GM18858 (cell line): ENCODE measurements around the gene CD19.
"Not testable (repeated sequence)": the region's sequence is repeated elsewhere in the genome, so short reads cannot be mapped to it uniquely, and the experiment has no call there.

Source experiments
- ATAC-seq: cut with Tn5 transposase; IDR thresholded peaks from one replicate; pipeline ENCODE4 v1.9.1; 2021; ENCODE audit not compliant: unreplicated experiment

CD19 gene

DNA sequence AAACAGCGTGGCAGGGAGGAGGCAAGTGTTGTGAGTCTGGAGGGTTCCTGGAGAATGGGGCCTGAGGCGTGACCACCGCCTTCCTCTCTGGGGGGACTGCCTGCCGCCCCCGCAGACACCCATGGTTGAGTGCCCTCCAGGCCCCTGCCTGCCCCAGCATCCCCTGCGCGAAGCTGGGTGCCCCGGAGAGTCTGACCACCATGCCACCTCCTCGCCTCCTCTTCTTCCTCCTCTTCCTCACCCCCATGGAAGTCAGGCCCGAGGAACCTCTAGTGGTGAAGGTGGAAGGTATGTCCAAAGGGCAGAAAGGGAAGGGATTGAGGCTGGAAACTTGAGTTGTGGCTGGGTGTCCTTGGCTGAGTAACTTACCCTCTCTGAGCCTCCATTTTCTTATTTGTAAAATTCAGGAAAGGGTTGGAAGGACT, at the start of gene CD19:
TSS of gene CD19 (plus strand) at position 171 of the 425 bp plus-strand sequence. CDS start at position 201, 30 bp downstream.
- no peak for ATAC-seq

DNA sequence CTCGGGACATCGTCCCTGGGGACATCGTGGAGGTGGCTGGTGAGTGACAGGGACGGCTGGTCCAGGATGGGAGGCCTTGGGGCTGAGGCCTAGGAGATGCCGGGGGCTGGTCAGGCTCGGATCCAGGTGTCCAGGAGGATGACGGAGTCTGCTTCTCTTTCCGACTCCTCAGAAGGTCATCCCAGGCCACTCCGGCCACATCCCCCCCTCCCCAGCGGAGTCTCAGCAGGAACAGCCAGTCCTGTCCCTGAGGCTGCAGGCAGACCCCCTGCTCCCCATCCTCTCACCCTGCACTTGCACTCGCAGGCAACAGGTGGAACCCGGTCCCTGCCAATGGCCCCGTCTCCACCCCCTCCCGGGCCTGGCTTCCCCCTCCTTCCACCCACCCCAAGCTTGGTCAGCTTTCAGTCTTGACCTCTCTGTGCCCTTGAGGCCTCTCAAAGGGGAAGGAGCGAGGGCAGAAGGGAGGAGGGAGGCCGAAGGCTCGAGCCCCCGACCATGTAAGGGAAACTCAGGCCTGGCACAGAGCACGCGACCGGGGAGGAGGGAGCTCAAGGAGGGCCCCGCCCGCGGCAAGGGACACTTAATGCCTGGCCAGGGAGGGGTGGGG, 49.1 kb upstream of the CD19 start:
- no peak for ATAC-seq

DNA sequence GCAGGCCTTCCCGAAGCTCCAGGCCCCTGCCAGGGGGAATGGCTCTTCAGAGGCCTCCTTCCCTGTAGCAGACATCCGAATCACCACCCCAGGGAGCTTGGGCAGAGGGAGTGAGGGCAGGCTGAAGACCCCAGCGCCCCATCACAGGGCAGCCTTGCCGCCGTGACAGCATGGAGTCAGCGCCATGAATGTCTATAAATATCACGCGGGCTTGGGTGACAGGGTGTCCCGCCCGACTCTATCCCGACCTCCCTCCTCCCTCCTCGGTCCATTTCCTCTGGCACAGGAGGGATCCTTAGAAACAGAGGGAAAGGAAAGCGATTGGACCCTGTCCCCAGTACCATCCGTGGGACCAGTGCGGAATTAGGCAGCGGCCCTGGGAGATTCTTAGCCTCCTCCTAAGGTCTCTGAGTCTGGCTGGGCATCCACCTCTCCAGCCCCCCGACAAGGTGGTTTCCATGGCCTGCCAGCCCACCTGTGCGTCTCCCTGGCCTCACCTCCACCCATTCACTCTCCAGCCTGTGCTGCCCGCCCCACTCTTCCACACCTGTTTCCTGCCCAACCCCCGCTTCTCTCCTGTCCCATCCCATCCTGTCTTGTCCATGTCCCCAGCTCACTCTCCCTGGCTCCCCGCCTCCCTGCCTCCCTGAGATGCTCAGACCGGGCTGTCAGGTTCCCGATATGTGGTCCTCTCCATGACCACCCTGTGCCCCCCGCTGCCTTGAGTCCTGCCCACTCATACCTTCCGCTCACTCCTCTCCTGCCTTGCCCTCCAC, 48.4 kb upstream of the CD19 start:
- ATAC-seq: no peak

DNA sequence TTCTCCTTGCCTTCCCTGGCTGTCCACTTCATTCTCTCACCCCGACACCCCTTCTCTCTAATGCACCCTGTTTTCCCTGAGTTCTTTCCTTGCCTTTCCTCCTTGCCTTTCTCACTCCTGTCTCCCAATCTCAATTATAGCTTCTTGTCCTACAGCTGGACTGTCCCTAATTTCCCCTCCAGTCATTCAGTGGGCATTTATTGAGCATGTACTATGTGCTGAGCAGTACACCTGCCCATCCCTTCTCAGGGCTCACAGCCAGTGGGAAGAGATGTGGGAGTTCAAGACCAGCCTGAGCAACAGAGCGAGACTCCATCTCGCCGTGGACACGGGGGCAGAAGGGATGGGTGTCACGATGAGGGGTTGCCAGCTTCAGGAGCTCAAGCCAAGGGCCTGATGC, 47.7 kb upstream of the CD19 start:
- no peak for ATAC-seq

DNA sequence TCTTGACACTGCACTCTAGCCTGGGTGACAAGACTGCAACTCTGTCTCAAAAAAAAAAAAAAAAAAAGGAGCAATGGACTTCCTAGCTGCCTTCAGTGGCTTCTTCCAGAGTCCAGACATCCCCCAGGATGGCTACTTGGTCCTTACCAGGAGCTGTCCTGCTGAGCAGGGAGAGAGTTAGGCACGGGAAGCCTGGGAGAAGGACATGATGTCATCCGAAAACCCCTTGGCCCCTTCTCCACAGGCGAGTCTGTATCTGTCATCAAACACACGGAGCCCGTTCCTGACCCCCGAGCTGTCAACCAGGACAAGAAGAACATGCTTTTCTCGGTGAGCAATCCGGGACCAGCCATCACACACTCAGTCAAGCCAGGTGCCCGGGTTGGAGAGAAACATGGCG, 44.8 kb upstream of the CD19 start:
- no peak for ATAC-seq

DNA sequence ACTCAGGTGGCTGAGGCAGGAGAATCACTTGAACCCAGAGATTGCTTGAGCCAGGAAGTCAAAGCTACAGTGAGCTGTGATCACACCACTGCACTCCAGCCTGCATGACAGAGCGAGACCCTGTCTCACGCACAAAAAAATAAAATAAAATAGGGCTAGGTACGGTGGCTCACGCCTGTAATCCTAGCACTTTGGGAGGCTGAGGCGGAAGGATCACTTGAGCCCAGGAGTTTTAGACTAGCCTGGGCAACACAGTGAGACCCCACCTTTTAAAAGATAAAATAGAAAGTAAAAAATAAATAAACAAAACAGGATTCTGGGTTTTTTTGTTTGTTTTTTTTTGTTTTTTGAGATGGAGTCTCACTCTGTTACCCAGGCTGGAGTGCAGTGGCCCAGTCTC, 41.4 kb upstream of the CD19 start:
- ATAC-seq: not testable (repeated sequence)

DNA sequence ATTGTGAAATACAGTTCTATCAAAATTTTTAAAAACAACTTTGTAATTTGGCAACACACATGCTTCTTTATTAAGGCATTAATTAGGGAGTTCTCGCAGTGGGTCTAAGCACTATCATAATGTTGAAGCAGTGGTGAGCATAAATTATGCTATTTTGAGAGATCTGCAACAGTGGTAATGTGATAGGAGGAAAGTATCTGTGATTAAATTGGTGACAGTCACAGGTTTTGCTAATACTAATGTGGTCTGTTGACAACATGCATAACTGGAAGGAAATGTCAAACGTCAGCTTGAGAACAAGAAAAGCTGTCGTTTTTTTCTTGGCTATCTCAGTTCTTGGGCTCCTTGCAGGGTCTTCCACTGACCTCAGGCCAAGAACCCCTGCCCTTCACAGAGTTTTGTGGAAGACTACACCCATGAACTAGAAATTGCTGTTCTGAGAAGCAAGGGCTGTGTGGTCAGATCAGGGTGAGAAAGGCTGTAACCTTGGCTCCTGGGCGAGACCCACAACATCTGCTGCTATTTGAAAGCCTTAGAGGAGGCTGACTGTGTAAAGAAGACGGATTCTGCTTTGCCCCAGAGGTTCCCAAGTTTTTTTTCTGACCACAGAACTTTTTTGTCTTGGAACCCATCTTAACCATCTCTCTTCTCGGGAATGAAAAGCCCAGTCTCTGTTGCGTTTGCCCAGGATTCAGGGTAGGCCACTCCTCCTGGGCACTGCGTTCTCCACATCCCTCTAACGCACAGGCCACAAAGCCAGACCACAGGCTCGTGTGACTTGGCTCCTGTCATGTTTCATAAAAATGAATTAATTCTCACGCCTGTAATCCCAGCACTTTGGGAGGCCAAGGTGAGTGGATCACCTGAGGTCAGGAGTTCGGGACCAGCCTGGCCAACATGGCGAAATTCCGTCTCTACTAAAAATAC, 39.5 kb upstream of the CD19 start:
- no peak for ATAC-seq

DNA sequence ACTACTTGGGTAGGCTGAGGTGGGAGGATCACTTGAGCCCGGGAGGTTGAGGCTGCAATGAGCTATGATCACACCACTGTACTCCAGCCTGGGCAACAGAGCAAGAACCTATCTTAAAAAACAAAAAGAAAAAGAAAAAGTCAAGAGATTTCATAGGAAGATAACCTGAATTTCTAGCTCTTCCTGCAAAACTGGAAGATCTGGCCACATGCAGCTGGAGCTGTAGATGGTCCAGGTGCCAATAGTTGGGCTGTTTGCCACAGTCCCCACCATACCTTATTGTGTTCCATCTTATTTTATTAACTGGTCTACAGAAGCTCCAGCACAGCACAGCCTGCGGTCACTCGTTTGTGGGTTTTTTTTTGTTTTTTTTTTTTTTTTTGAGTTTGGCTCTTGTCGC, 38.5 kb upstream of the CD19 start:
- no peak for ATAC-seq

DNA sequence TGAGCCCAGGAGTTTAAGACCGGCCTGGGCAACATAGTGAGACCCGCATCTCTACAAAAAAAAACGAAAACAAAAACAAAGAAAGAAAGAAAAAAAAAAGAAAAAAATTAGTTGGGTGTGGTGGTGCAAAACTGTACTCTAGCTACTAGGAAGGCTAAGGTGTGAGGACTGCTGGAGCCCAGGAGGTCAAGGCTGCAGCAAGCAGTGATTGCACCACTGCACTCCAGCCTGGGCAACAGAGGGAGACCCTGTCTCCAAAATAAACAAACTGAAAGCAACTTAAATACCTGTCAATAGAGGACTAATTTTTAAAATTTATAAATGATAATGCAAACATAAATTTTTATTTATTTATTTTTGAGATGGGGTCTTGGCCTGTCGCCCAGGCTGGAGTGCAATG, 36.2 kb upstream of the CD19 start:
- no peak for ATAC-seq

DNA sequence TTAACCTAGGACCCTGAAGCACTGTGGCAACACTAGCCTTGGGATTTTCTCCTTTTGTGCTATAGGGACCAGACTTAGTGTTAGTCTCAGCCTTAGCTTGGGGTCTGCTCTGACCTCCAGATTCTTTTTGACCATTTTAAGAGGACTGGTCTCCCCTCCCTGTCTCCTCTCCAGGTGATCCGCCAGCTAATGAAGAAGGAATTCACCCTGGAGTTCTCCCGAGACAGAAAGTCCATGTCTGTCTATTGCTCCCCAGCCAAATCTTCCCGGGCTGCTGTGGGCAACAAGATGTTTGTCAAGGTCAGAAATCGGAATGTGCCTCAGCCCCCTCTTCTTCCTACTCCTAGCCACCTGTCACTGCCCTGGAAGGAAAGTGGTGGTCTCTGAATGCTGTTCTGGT, 33.9 kb upstream of the CD19 start:
- ATAC-seq: no peak

DNA sequence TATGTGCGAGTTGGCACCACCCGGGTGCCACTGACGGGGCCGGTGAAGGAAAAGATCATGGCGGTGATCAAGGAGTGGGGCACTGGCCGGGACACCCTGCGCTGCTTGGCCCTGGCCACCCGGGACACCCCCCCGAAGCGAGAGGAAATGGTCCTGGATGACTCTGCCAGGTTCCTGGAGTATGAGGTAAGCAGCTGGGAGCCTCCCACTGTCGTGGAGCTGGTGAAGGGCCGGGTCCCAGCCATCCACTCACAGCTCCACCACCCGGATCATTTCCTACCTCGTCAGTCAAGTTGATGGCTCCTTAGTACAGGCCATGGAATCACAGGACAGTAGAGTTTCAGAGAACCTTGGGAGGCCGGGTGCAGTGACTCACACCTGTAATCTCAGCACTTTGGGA, 33.5 kb upstream of the CD19 start:
- no peak for ATAC-seq

DNA sequence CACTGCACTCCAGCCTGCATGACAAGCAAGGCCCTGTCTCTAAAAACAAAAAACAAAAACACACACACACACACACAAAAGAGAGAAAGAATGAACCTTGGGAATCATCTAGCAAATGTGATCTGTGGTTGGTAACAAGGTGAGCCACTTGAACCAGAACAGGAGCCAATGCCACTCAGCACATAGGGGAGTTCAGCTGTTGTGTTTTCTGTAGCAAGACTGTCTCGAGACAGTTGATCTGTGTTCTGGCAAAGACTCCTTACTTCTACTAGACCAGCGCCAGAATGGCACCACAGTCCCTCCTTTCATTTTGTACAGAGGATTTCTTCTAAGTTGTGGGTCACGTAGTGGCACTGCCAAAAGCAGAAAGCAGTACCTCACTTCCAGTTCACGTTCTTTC, 32.8 kb upstream of the CD19 start:
- ATAC-seq: no peak

DNA sequence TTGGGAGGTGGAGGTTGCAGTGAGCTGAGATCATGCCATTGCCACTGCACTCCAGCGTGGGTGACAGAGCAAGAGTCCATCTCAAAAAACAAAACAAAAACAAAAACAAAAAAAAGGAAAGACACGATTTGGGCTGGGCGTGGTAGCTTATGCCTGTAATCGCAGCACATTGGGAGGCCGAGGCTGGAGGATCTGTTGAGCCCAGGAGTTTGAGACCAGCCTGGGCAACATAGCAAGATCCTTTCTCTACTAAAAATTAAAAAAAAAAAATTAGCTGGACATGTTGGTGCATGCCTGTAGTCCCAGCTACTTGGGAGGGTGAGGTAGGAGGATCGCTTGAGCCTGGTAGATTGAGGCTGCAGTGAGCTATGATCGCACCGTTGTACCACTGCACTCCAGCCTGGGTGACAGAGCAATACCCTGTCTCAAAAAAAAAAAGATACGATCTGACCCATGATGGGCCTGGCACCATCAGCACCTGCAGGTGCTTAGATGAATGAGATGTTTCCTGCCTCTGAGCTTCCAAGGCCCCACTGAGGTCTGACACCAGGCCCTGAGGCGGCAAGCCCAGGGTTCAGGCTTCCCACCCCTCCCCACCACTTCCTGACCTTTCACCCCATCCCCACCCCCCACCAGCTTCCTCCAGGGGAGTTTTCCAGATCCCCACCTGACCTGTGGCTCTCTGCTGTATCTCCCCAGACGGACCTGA, 31.7 kb upstream of the CD19 start:
- ATAC-seq: no peak

DNA sequence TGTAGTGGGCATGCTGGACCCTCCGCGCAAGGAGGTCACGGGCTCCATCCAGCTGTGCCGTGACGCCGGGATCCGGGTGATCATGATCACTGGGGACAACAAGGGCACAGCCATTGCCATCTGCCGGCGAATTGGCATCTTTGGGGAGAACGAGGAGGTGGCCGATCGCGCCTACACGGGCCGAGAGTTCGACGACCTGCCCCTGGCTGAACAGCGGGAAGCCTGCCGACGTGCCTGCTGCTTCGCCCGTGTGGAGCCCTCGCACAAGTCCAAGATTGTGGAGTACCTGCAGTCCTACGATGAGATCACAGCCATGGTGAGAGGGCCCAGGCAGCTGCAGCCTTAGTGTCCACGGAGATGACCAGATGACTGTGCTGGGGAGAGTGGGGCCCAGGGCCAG, 31.2 kb upstream of the CD19 start:
- ATAC-seq: no peak

DNA sequence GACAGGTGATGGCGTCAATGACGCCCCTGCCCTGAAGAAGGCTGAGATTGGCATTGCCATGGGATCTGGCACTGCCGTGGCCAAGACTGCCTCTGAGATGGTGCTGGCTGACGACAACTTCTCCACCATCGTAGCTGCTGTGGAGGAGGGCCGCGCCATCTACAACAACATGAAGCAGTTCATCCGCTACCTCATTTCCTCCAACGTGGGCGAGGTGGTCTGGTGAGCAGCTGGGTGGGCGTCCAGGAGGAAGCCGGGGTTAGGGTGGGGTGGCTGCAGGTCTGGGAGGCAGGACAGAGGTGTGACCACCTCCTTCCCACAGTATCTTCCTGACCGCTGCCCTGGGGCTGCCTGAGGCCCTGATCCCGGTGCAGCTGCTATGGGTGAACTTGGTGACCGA, 29.9 kb upstream of the CD19 start:
- no peak for ATAC-seq

DNA sequence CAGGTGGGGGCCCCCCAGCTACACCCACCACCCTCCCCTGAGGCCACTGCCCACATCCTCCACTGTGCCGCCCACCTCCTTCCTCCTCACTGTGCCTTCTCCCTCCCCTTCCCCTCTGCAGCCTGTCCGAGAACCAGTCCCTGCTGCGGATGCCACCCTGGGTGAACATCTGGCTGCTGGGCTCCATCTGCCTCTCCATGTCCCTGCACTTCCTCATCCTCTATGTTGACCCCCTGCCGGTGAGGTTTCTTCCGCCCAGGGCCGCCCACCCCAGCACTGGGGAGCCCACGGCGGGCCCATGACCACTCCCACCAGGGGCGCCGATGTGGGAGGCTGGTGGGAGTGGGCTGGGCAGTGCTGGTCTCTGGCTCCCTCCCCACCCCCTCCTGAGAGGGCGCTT, 28.9 kb upstream of the CD19 start:
- no peak for ATAC-seq

DNA sequence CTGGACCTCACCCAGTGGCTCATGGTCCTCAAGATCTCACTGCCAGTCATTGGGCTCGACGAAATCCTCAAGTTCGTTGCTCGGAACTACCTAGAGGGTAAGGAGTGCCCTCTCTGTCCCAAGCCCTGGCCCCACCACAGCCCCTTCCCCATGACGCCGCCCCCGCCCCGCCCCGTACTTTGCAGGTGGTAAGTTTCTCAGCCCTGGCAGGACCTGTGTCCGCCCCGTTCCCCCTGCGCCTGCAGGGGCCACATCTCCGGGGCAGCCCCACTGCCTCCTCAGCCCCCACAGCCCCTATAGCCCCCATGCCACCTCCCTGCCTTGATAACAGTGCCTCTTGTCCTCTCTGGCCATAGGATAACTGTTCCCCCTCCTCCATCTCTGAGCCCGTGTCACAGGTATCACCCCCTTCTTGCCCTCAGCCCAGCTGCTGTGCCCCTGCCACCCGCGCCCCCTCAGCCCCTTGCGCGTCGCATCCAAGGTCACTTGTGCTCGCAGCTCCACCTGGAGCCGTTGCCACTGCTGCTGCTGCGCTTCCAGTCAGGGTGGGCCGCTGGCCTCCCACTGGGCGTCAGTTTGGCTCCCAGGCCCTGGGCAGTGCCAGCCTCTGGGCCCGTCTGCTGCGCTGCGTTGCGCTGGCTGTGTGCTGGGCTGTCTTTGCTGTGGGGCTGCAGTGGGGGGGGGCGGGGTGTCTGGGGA, 28.3 kb upstream of the CD19 start:
- no peak for ATAC-seq

DNA sequence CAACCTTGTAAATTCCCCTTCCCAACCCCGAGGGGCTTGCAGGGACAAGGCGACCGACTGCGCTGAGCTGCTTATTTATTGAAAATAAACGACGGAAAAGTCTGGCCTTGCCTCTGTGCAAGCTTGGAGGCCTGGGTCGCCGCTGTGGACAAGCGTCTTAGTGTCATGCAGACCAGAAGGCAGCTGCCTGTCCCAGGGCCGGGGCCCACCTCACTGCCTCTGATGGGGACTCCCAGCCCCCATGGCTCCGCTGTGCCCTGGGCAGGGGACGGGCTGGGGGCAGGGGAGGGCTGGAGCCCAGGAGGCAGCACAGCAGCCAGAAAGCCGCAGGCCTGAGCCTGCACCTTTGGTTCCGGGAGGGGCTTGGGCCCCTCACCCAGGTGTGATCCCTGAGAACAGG, 27.4 kb upstream of the CD19 start:
- ATAC-seq: no peak

DNA sequence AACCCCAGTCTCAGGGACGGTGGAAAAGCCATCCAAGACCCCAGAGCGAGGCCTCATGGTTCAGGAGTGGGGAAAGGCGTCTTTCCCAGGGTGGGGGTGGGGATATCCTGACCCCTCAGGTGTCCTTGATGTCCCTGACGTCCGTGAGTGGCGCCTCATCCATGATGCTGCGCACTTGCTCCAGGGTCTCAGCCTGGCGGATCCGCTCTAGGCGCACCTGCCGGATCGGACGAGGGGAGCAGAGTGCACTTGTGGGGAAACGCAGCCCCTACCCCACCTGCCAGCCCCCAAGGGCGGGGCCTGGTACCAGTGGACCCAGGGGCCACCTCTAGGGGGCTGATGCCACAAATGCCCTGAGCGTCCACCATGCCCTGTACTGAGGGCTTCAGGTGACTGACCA, 26.9 kb upstream of the CD19 start:
- no peak for ATAC-seq

DNA sequence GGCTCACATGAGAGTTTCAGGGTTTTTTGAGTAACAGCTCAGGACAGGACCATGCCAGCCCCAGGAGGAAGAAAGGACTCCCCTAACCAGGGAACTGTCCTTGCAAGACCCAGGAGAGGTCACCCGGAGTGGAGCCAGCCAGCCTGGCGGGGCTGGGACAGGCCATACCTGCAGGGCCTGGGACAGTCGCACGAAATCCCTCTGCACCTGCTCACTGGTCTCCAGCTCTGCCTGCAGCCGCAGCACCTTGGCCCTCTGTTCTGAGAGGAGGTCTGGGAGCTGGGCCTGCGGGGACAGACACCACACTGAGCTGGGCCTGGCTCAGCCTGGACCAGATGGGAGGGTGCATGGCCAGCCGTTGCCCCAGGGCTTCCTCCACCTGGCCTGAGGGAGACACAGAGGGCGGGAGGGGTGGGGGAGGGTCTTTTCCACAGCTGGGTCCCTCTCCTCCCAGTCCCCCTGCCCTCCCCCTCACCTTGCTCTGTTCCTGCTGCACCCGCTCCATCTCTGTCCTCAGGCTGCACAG, 26.5 kb upstream of the CD19 start:
- no peak for ATAC-seq
